CD14-positive monocyte (primary cell): Measurements from ENCODE around the gene TRIM29. TPM values are rescaled to one million over a fixed set of nuclear protein-coding genes. Genes with fewer than 3 reads are reported as not detected.

Experiments used
- DNase-seq, 3 donors: peaks; one replicate each; pipeline ENCODE4 v3.0.0-alpha.2; 2011 to 2022
- H2AFZ ChIP-seq: 2 replicates; pipeline ENCODE4 v1.6.0; 2012; ENCODE audit warnings: mild to moderate bottlenecking, low read depth, low read length, inconsistent platforms; ENCODE audit not compliant: insufficient read depth, poor library complexity, severe bottlenecking
- H3K27ac ChIP-seq, 2 donors: 1 replicate in 1 of 2; 2 replicates in 1 of 2; pipeline ENCODE4 v1.5.1; 2012 to 2013; ENCODE audit warnings: low read length in 2 of 2, control low read depth in 1 of 2, inconsistent platforms in 1 of 2, low read depth in 1 of 2, mild to moderate bottlenecking in 1 of 2
- H3K27me3 ChIP-seq, 2 donors: one replicate each; pipeline versions ENCODE4 v1.6.0 to v1.6.1; 2011 to 2013; ENCODE audit warnings: low read length in 2 of 2; ENCODE audit not compliant: control insufficient read depth in 2 of 2, insufficient read depth in 2 of 2
- H3K36me3 ChIP-seq, 2 donors: replicated peaks in 1 of 2; 1 replicate in 1 of 2; 2 replicates in 1 of 2; pipeline versions ENCODE4 v1.5.1 to v1.6.1; 2012 to 2013; ENCODE audit warnings: low read length in 2 of 2, control low read depth in 1 of 2, inconsistent platforms in 1 of 2, mild to moderate bottlenecking in 1 of 2; ENCODE audit not compliant: insufficient read depth in 2 of 2, control insufficient read depth in 1 of 2
- H3K4me1 ChIP-seq, 2 donors: 1 replicate in 1 of 2; 2 replicates in 1 of 2; pipeline versions ENCODE4 v1.5.1 to v1.6.1; 2012 to 2013; ENCODE audit warnings: low read length in 2 of 2, control low read depth in 1 of 2, inconsistent platforms in 1 of 2, mild to moderate bottlenecking in 1 of 2, moderate library complexity in 1 of 2; ENCODE audit not compliant: insufficient read depth in 2 of 2, control insufficient read depth in 1 of 2
- H3K4me2 ChIP-seq: replicated peaks from 2 replicates; pipeline ENCODE3; 2012; ENCODE audit warnings: low read length, moderate library complexity, mild to moderate bottlenecking; ENCODE audit not compliant: poor library complexity, severe bottlenecking; ENCODE audit errors: extremely low read depth
- H3K4me3 ChIP-seq, 3 experiments: fragments of 200-600 bp in 1 of 3; sonication (generic) in 1 of 3; replicated peaks in 1 of 3; 1 replicate in 2 of 3; 2 replicates in 1 of 3; pipeline ENCODE4 v1.5.1; 2011 to 2013; ENCODE audit warnings: low read length in 3 of 3, mild to moderate bottlenecking in 3 of 3, control low read depth in 2 of 3, low read depth in 2 of 3, inconsistent platforms in 1 of 3, moderate library complexity in 1 of 3
- H3K79me2 ChIP-seq: 2 replicates; pipeline ENCODE4 v1.6.0; 2012; ENCODE audit warnings: mild to moderate bottlenecking, control low read depth, inconsistent platforms, low read length, moderate library complexity; ENCODE audit not compliant: insufficient read depth
- H3K9ac ChIP-seq: 2 replicates; pipeline ENCODE4 v1.6.0; 2017; ENCODE audit warnings: low read length, mild to moderate bottlenecking; ENCODE audit not compliant: insufficient read depth, poor library complexity, severe bottlenecking
- H3K9me3 ChIP-seq, 2 donors: replicated peaks in 1 of 2; 1 replicate in 1 of 2; 2 replicates in 1 of 2; pipeline versions ENCODE4 v1.5.1 to v1.6.1; 2012 to 2013; ENCODE audit warnings: low read length in 2 of 2, control low read depth in 1 of 2; ENCODE audit not compliant: control insufficient read depth in 1 of 2, insufficient read depth in 1 of 2
- H4K20me1 ChIP-seq: 2 replicates; pipeline ENCODE4 v1.6.0; 2012; ENCODE audit warnings: mild to moderate bottlenecking, low read length, control low read depth, moderate library complexity; ENCODE audit not compliant: insufficient read depth
- H3K27ac Mint-ChIP-seq, 7 donors: one replicate each; pipeline ENCODE4 v1.8.0; 2020; ENCODE audit warnings: mild to moderate bottlenecking in 7 of 7, mixed read lengths in 7 of 7, moderate library complexity in 6 of 7, inconsistent platforms in 2 of 7
- H3K27me3 Mint-ChIP-seq, 3 donors: one replicate each; pipeline ENCODE4 v1.8.0; 2021 to 2022; ENCODE audit warnings: low read depth in 3 of 3, mild to moderate bottlenecking in 3 of 3, mixed read lengths in 3 of 3, moderate library complexity in 3 of 3, inconsistent platforms in 1 of 3
- H3K36me3 Mint-ChIP-seq, 2 donors: one replicate each; pipeline ENCODE4 v1.8.0; 2020; ENCODE audit warnings: mixed read lengths in 2 of 2, inconsistent platforms in 1 of 2, mild to moderate bottlenecking in 1 of 2
- H3K4me1 Mint-ChIP-seq: one replicate; pipeline ENCODE4 v1.8.0; 2020; ENCODE audit warnings: mild to moderate bottlenecking, mixed read lengths
- H3K4me3 Mint-ChIP-seq, 2 donors: one replicate each; pipeline ENCODE4 v1.8.0; 2020; ENCODE audit warnings: mild to moderate bottlenecking in 2 of 2, mixed read lengths in 2 of 2, moderate library complexity in 1 of 2
- H3K9me3 Mint-ChIP-seq, 7 donors: one replicate each; pipeline ENCODE4 v1.8.0; 2020 to 2022; ENCODE audit warnings: mixed read lengths in 7 of 7, mild to moderate bottlenecking in 6 of 7, moderate library complexity in 6 of 7, inconsistent platforms in 2 of 7
- CTCF ChIP-seq: fragments of 200-600 bp; IDR thresholded peaks from one replicate; pipeline ENCODE4 v1.8.0; 2022; ENCODE audit warnings: antibody characterized with exemption, mild to moderate bottlenecking
- WGBS: methylation state at CpG from one replicate; pipeline ENCODE4 v1.1.5; 2013; ENCODE audit warnings: missing lambda C conversion rate; ENCODE audit not compliant: insufficient coverage; 5-methylcytosine and 5-hydroxymethylcytosine counted together
- intact Hi-C, 2 donors: fragments of 100-400 bp; cut with micrococcal nuclease; formaldehyde crosslinking; loops; one replicate each; pipeline versions ENCODE4 v1.15.0 to v1.15.1; 2023
- polyA plus RNA-seq, 3 donors: library from polyadenylated mRNA; depleted of rRNA in 1 of 3; unstranded in 2 of 3; stranded (reverse) in 1 of 3; fragments of 300-500 nt in 2 of 3; fragments of >200 nt in 1 of 3; fragmentation: Illumina TruSeq in 2 of 3; gene quantifications; 1 replicate in 2 of 3; 2 replicates in 1 of 3; pipeline ENCODE4 v1.2.3, GENCODE V29; 2012 to 2021

Gene TRIM29
- polyA plus RNA-seq, 3 donors, result not detected

- no peaks in the 10 kb centered on the region for H3K36me3 Mint-ChIP-seq
- Histone ChIP-seq H3K27me3 (peaks cover 10% of the 10 kb centered on the region in 2 donors), H2AFZ (no peak overlapping the region), H3K4me2 (no peak overlapping the region), H3K79me2 (no peaks in the 10 kb centered on the region), H3K36me3 (no peaks in the 10 kb centered on the region), H3K9ac (no peak overlapping the region), H3K9me3 (no peaks in the 10 kb centered on the region), H3K27ac (no peak overlapping the region), H3K4me1 (no peaks in the 10 kb centered on the region), H3K4me3 (no peak overlapping the region), H4K20me1 (no peaks in the 10 kb centered on the region)
- H3K27me3 Mint-ChIP-seq, result peaks cover 17 to 40% (median 21%) of the 10 kb centered on the region in 3 donors
- intact Hi-C loops, result no loop called here
- H3K27ac Mint-ChIP-seq, result no peak overlapping the region
- H3K4me3 Mint-ChIP-seq, result no peak overlapping the region
- no peaks in the 10 kb centered on the region for H3K4me1 Mint-ChIP-seq
- no peak for TF ChIP-seq CTCF
- peaks cover 0 to 8% (median 5%) of the 10 kb centered on the region in 7 donors for H3K9me3 Mint-ChIP-seq
- no peak for DNase-seq
- no CpG with 5 or more reads among the region's 2 CpGs for WGBS
Observed at GRCh38 chr11:120153221-120153620, 15.3 kb upstream of the TRIM29 start.

GRCh38 chr11:120151536-120151935 is 13.6 kb upstream of the TRIM29 start:
- Mint-ChIP-seq H3K36me3 (no peaks in the 10 kb centered on the region), H3K4me1 (no peaks in the 10 kb centered on the region), H3K27ac (no peak overlapping the region), H3K9me3 (peaks cover 0 to 7% (median 5%) of the 10 kb centered on the region in 7 donors), H3K27me3 (peaks cover 23 to 34% (median 32%) of the 10 kb centered on the region in 3 donors), H3K4me3 (no peak overlapping the region)
- H3K4me3 ChIP-seq, result no peak overlapping the region
- intact Hi-C loops, result no loop called here
- no peak overlapping the region for H3K27ac ChIP-seq
- no CpG with 5 or more reads among the region's 1 CpG for WGBS
- DNase-seq, result no peak
- no peaks in the 10 kb centered on the region for H4K20me1 ChIP-seq
- H3K9me3 ChIP-seq, result no peaks in the 10 kb centered on the region
- no peak overlapping the region for H3K9ac ChIP-seq
- H3K79me2 ChIP-seq, result no peaks in the 10 kb centered on the region
- H3K27me3 ChIP-seq, result peaks cover 4 to 11% of the 10 kb centered on the region in 2 donors
- H3K4me1 ChIP-seq, result no peaks in the 10 kb centered on the region
- no peak overlapping the region for H2AFZ ChIP-seq
- TF ChIP-seq CTCF, result no peak
- H3K36me3 ChIP-seq, result no peaks in the 10 kb centered on the region
- no peak overlapping the region for H3K4me2 ChIP-seq
